ENCODE data around the gene UBTD1.
"Not testable (repeated sequence)": the region's sequence is repeated elsewhere in the genome, so short reads cannot be mapped to it uniquely, and the experiment has no call there.

DNA sequence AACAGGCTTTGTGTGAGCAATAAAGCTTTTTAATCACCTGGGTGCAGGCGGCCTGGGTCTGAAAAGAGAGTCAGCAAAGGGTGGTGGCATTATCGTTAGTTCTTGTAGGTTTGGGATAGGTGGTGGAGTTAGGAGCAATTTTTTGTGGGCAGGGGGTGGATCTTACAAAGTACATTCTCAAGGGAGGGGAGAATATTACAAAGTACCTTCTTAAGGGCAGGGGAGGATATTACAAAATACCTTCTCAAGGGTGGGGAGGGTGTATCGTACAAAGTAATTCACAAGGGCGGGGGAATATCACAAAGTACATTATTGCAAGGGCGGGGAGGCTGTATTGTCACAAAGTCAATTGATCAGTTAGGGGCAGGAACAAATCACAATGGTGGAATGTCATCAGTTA is 63.6 kb downstream of the UBTD1 start:
- TF ChIP-seq, protein P1, sequence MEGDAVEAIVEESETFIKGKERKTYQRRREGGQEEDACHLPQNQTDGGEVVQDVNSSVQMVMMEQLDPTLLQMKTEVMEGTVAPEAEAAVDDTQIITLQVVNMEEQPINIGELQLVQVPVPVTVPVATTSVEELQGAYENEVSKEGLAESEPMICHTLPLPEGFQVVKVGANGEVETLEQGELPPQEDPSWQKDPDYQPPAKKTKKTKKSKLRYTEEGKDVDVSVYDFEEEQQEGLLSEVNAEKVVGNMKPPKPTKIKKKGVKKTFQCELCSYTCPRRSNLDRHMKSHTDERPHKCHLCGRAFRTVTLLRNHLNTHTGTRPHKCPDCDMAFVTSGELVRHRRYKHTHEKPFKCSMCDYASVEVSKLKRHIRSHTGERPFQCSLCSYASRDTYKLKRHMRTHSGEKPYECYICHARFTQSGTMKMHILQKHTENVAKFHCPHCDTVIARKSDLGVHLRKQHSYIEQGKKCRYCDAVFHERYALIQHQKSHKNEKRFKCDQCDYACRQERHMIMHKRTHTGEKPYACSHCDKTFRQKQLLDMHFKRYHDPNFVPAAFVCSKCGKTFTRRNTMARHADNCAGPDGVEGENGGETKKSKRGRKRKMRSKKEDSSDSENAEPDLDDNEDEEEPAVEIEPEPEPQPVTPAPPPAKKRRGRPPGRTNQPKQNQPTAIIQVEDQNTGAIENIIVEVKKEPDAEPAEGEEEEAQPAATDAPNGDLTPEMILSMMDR (IDR thresholded peaks at IDR 0.05): not testable (repeated sequence)
- not testable (repeated sequence) for TF ChIP-seq POLR2A (IDR thresholded peaks at IDR 0.05)

Data from Peyer's patch (tissue), 4 donors.